Measurements from ENCODE around the gene HOXB2.

DNA sequence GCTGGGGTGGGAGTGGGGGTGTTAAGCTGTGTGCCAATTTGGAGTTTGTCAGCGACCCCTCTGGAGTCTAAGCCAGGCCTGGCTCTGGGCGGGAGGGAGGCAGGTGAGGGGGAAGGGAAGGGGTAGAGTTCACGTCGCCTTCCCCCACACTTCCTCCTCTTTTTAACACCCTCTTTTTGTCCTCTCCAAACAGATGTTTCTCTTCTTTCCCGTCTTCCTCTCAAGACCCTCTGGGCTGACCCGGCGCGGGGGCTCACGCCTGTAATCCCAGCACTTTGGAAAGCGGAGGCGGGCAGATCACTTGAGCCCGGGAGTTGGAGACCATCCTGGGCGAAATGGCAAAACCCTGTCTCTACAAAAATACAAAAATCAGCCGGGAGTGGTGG is 17.4 kb downstream of the HOXB2 start:
- TF ChIP-seq POLR2AphosphoS5 (IDR thresholded peaks at IDR 0.05; ENCODE audit: low read depth, low read length), result no peak
- TF ChIP-seq POLR2A (IDR thresholded peaks at IDR 0.05; ENCODE audit: low read depth, low read length), result no peak
- no peak for TF ChIP-seq TAF1 (IDR thresholded peaks at IDR 0.05; ENCODE audit: borderline replicate concordance, low read depth, low read length)

Measured in GM12892 (cell line).